ENCODE data around the gene PCMT1. TPM values are rescaled to one million over a fixed set of nuclear protein-coding genes. Genes with fewer than 3 reads are reported as not detected.

PCMT1 gene
- total and polyA plus RNA-seq, 9 donors = 48.1 to 71.8 (median 54.7) TPM

- no peak for DNase-seq
- no peaks in the 10 kb centered on the region for H3K36me3 ChIP-seq
- no peaks in the 10 kb centered on the region for H3K4me1 ChIP-seq (ENCODE audit: insufficient read depth)
- 94 to 97% (median 94%) methylated on average over 7 of the region's 7 CpGs for WGBS, 3 donors
- H3K27ac ChIP-seq = no peak overlapping the region
- H3K9me3 ChIP-seq = no peaks in the 10 kb centered on the region
- no peaks in the 10 kb centered on the region for H3K27me3 ChIP-seq
- H3K4me3 ChIP-seq = no peak overlapping the region
- TF ChIP-seq EP300 (IDR thresholded peaks at IDR 0.05) (no peak), CTCF (IDR thresholded peaks at IDR 0.05) (no peak), POLR2A (IDR thresholded peaks at IDR 0.05) (no peak)
- intact Hi-C loops (cut with DNase I) = no loop called here
Observed at GRCh38 chr6:149820506-149820905, 71.0 kb downstream of the PCMT1 start.

GRCh38 chr6:149821492-149821891 is 72.0 kb downstream of the PCMT1 start:
- intact Hi-C loops (cut with DNase I) = no loop called here
- Histone ChIP-seq H3K36me3 (no peaks in the 10 kb centered on the region), H3K4me1 (ENCODE audit: insufficient read depth) (no peaks in the 10 kb centered on the region), H3K27me3 (no peaks in the 10 kb centered on the region), H3K27ac (no peak overlapping the region), H3K9me3 (no peaks in the 10 kb centered on the region), H3K4me3 (no peak overlapping the region)
- TF ChIP-seq POLR2A (IDR thresholded peaks at IDR 0.05) (no peak), CTCF (IDR thresholded peaks at IDR 0.05) (no peak), EP300 (IDR thresholded peaks at IDR 0.05) (no peak)
- no peak for DNase-seq
- 85 to 90% (median 89%) methylated on average over 1 of the region's 1 CpG for WGBS, 3 donors

DNA sequence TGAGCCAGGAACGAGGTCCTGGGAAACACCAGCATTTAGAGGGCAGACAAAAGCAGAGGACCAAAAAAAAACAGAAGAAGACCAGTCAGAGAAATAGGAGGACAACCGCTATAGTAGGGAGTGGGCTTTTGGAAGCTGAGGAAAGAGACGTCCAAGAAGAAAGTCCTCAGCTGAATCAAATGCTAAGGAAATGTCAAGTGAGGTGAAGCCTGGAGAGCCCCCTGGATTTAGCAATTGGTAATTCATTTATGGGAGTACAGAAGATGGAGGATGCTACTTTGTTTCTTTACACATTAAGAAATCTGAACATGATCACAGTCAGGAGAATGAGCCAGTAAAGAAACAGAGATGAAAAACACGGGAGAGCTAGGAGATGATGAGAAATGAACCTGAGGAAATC is 73.5 kb downstream of the PCMT1 start:
- H3K27me3 ChIP-seq = no peaks in the 10 kb centered on the region
- no peak for DNase-seq
- H3K4me3 ChIP-seq = no peak overlapping the region
- no peak overlapping the region for H3K27ac ChIP-seq
- H3K36me3 ChIP-seq = no peaks in the 10 kb centered on the region
- WGBS, 3 donors = 78 to 87% (median 80%) methylated on average over 4 of the region's 4 CpGs
- H3K9me3 ChIP-seq = no peaks in the 10 kb centered on the region
- intact Hi-C loops (cut with DNase I) = no loop called here
- TF ChIP-seq POLR2A (IDR thresholded peaks at IDR 0.05) (no peak), CTCF (IDR thresholded peaks at IDR 0.05) (no peak), EP300 (IDR thresholded peaks at IDR 0.05) (no peak)
- no peaks in the 10 kb centered on the region for H3K4me1 ChIP-seq (ENCODE audit: insufficient read depth)

GRCh38 chr6:149825292-149825691 is 75.8 kb downstream of the PCMT1 start:
- no peak overlapping the region for H3K27ac ChIP-seq
- no peaks in the 10 kb centered on the region for H3K9me3 ChIP-seq
- H3K4me3 ChIP-seq = no peak overlapping the region
- 64 to 72% (median 65%) methylated on average over 4 of the region's 4 CpGs for WGBS, 3 donors
- H3K36me3 ChIP-seq = no peaks in the 10 kb centered on the region
- H3K27me3 ChIP-seq = no peaks in the 10 kb centered on the region
- intact Hi-C loops (cut with DNase I) = no loop called here
- TF ChIP-seq POLR2A (IDR thresholded peaks at IDR 0.05) = no peak
- TF ChIP-seq CTCF (IDR thresholded peaks at IDR 0.05) = no peak
- no peak for TF ChIP-seq EP300 (IDR thresholded peaks at IDR 0.05)
- no peak for DNase-seq
- H3K4me1 ChIP-seq (ENCODE audit: insufficient read depth) = no peaks in the 10 kb centered on the region

Data from ovary (tissue), 9 donors.